Mesendoderm (in vitro differentiated cells): Measurements from ENCODE around the gene PCNX1.

ENCODE experiments used
- DNase-seq: peaks from one replicate; pipeline ENCODE4 v3.0.0; 2013
- H2AK5ac ChIP-seq: 2 replicates; pipeline ENCODE4 v1.6.1; 2013; ENCODE audit warnings: low read length, inconsistent platforms
- H2BK120ac ChIP-seq: 2 replicates; pipeline ENCODE4 v1.6.1; 2013; ENCODE audit warnings: low read depth, mild to moderate bottlenecking, low read length, moderate library complexity, mixed read lengths
- H2BK15ac ChIP-seq: replicated peaks from 2 replicates; pipeline ENCODE4 v1.6.1; 2013; ENCODE audit warnings: low read depth, mild to moderate bottlenecking, moderate library complexity
- H2BK5ac ChIP-seq: 2 replicates; pipeline ENCODE4 v1.6.1; 2013; ENCODE audit warnings: low read length, inconsistent platforms
- H3K18ac ChIP-seq: 2 replicates; pipeline ENCODE4 v1.6.1; 2013; ENCODE audit warnings: mild to moderate bottlenecking, low read length, mixed read lengths
- H3K23ac ChIP-seq: one replicate; pipeline ENCODE4 v1.6.1; 2013; ENCODE audit warnings: low read length
- H3K27ac ChIP-seq: 2 replicates; pipeline ENCODE4 v1.5.1; 2013; ENCODE audit warnings: low read depth, mild to moderate bottlenecking, inconsistent platforms, low read length, moderate library complexity
- H3K27me3 ChIP-seq: 2 replicates; pipeline ENCODE4 v1.6.1; 2013; ENCODE audit warnings: low read length, control low read depth, mild to moderate bottlenecking, inconsistent platforms; ENCODE audit not compliant: insufficient read depth, poor library complexity
- H3K36me3 ChIP-seq: 2 replicates; pipeline ENCODE4 v1.6.1; 2013; ENCODE audit warnings: low read length, inconsistent platforms; ENCODE audit not compliant: control insufficient read depth, insufficient read depth
- H3K4ac ChIP-seq: one replicate; pipeline ENCODE4 v1.6.1; 2013; ENCODE audit warnings: low read depth, mild to moderate bottlenecking, low read length, moderate library complexity
- H3K4me1 ChIP-seq: 2 replicates; pipeline ENCODE4 v1.6.1; 2013; ENCODE audit warnings: low read depth, low read length, inconsistent platforms; ENCODE audit not compliant: control insufficient read depth
- H3K4me2 ChIP-seq: 2 replicates; pipeline ENCODE4 v1.6.1; 2013; ENCODE audit warnings: low read length
- H3K4me3 ChIP-seq: 2 replicates; pipeline ENCODE4 v1.5.1; 2013; ENCODE audit warnings: mild to moderate bottlenecking, low read length
- H3K56ac ChIP-seq: one replicate; pipeline ENCODE4 v1.6.1; 2013; ENCODE audit warnings: low read length
- H3K79me1 ChIP-seq: 2 replicates; pipeline ENCODE4 v1.6.1; 2013; ENCODE audit warnings: low read length, inconsistent platforms
- H3K79me2 ChIP-seq: 2 replicates; pipeline ENCODE4 v1.6.1; 2013; ENCODE audit warnings: mild to moderate bottlenecking, low read length; ENCODE audit not compliant: control insufficient read depth, insufficient read depth
- H3K9ac ChIP-seq: 2 replicates; pipeline ENCODE4 v1.6.1; 2013; ENCODE audit warnings: low read length, inconsistent platforms
- H4K5ac ChIP-seq: one replicate; pipeline ENCODE4 v1.6.1; 2013; ENCODE audit warnings: low read length
- H4K8ac ChIP-seq: one replicate; pipeline ENCODE4 v1.6.1; 2013; ENCODE audit warnings: low read depth, mild to moderate bottlenecking, control low read depth, low read length, moderate library complexity
- WGBS: extraction: QIAGEN DNeasy Blood & Tissue Kit; methylation state at CpG from one replicate; pipeline ENCODE4 v1.1.7; 2013; ENCODE audit warnings: low lambda C conversion rate, missing lambda C conversion rate; ENCODE audit not compliant: insufficient coverage; ENCODE audit errors: extremely low coverage; 5-methylcytosine and 5-hydroxymethylcytosine counted together

The PCNX1 gene

GRCh38 chr14:70995211-70995610 lies 88.0 kb downstream of the PCNX1 start:
- no peak overlapping the region for H4K5ac ChIP-seq
- H3K79me2 ChIP-seq, result no peaks in the 10 kb centered on the region
- no peak for DNase-seq

GRCh38 chr14:70995671-70996070 lies 88.4 kb downstream of the PCNX1 start:
- WGBS, result no CpG with 5 or more reads among the region's 3 CpGs
- H3K4ac ChIP-seq, result no peak overlapping the region
- no peak overlapping the region for H3K18ac ChIP-seq
- no peak overlapping the region for H2BK120ac ChIP-seq
- DNase-seq, result peak; percentile 73
- H3K23ac ChIP-seq, result no peak overlapping the region
- H2AK5ac ChIP-seq, result no peak overlapping the region
- no peak overlapping the region for H3K4me2 ChIP-seq
- no peak overlapping the region for H3K56ac ChIP-seq
- H3K79me1 ChIP-seq, result no peaks in the 10 kb centered on the region
- H4K5ac ChIP-seq, result no peak overlapping the region
- H3K79me2 ChIP-seq, result no peaks in the 10 kb centered on the region
- no peak overlapping the region for H2BK15ac ChIP-seq
- no peak overlapping the region for H3K9ac ChIP-seq
- no peaks in the 10 kb centered on the region for H3K27me3 ChIP-seq
- no peak overlapping the region for H2BK5ac ChIP-seq
- H4K8ac ChIP-seq, result no peak overlapping the region
- H3K4me3 ChIP-seq, result no peak overlapping the region
- H3K4me1 ChIP-seq, result no peaks in the 10 kb centered on the region
- no peak overlapping the region for H3K27ac ChIP-seq
- no peaks in the 10 kb centered on the region for H3K36me3 ChIP-seq

More at GRCh38 chr14:70995211-70995610, 88.0 kb downstream of the PCNX1 start:
- Histone ChIP-seq H3K18ac (no peak overlapping the region), H3K4me2 (no peak overlapping the region), H3K4ac (no peak overlapping the region), H2BK120ac (no peak overlapping the region), H2BK5ac (no peak overlapping the region), H3K4me1 (no peaks in the 10 kb centered on the region), H3K36me3 (no peaks in the 10 kb centered on the region), H4K8ac (no peak overlapping the region), H3K27me3 (no peaks in the 10 kb centered on the region), H2BK15ac (no peak overlapping the region), H3K4me3 (no peak overlapping the region), H2AK5ac (no peak overlapping the region), H3K79me1 (no peaks in the 10 kb centered on the region), H3K9ac (no peak overlapping the region), H3K56ac (no peak overlapping the region), H3K23ac (no peak overlapping the region), H3K27ac (no peak overlapping the region)
- no CpG with 5 or more reads among the region's 1 CpG for WGBS

- Histone ChIP-seq H3K36me3 (no peaks in the 10 kb centered on the region), H2AK5ac (no peak overlapping the region), H3K4me2 (no peak overlapping the region), H3K56ac (no peak overlapping the region), H3K27ac (no peak overlapping the region), H4K8ac (no peak overlapping the region), H2BK15ac (no peak overlapping the region), H3K79me2 (no peaks in the 10 kb centered on the region), H3K27me3 (no peaks in the 10 kb centered on the region), H3K4ac (no peak overlapping the region), H2BK120ac (no peak overlapping the region), H3K23ac (no peak overlapping the region), H3K18ac (no peak overlapping the region), H3K4me3 (no peak overlapping the region), H2BK5ac (no peak overlapping the region), H3K79me1 (peaks cover under 1% of the 10 kb centered on the region), H4K5ac (no peak overlapping the region), H3K4me1 (no peaks in the 10 kb centered on the region), H3K9ac (no peak overlapping the region)
- WGBS, result no CpG with 5 or more reads among the region's 1 CpG
- no peak for DNase-seq
These were observed 91.9 kb downstream of the PCNX1 start for GRCh38 chr14:70999117-70999516.

GRCh38 chr14:71000091-71000490 lies 92.8 kb downstream of the PCNX1 start:
- WGBS, result no CpG with 5 or more reads among the region's 2 CpGs
- Histone ChIP-seq H3K79me1 (peaks cover 1% of the 10 kb centered on the region), H2BK120ac (no peak overlapping the region), H3K27ac (no peak overlapping the region), H3K23ac (no peak overlapping the region), H3K27me3 (no peaks in the 10 kb centered on the region), H3K4ac (no peak overlapping the region), H3K4me2 (no peak overlapping the region), H3K9ac (no peak overlapping the region), H4K5ac (no peak overlapping the region), H3K36me3 (no peaks in the 10 kb centered on the region), H3K4me3 (no peak overlapping the region), H2AK5ac (no peak overlapping the region), H2BK15ac (no peak overlapping the region), H3K18ac (no peak overlapping the region), H2BK5ac (no peak overlapping the region), H3K4me1 (no peaks in the 10 kb centered on the region), H3K79me2 (no peaks in the 10 kb centered on the region), H4K8ac (no peak overlapping the region), H3K56ac (no peak overlapping the region)
- no peak for DNase-seq

GRCh38 chr14:71001742-71002141 lies 94.5 kb downstream of the PCNX1 start:
- H4K5ac ChIP-seq, result no peak overlapping the region
- H4K8ac ChIP-seq, result no peak overlapping the region
- no peak overlapping the region for H2BK5ac ChIP-seq
- H3K56ac ChIP-seq, result no peak overlapping the region
- no peak overlapping the region for H2BK120ac ChIP-seq
- no peak overlapping the region for H3K23ac ChIP-seq
- no peaks in the 10 kb centered on the region for H3K79me2 ChIP-seq
- no peak overlapping the region for H3K27ac ChIP-seq
- no peak overlapping the region for H3K4ac ChIP-seq
- WGBS, result no CpG with 5 or more reads among the region's 5 CpGs
- no peak overlapping the region for H3K4me2 ChIP-seq
- no peaks in the 10 kb centered on the region for H3K4me1 ChIP-seq
- no peak overlapping the region for H3K9ac ChIP-seq
- no peaks in the 10 kb centered on the region for H3K27me3 ChIP-seq
- no peak overlapping the region for H3K4me3 ChIP-seq
- H3K79me1 ChIP-seq, result peaks cover 1% of the 10 kb centered on the region
- no peak overlapping the region for H3K18ac ChIP-seq
- peak; percentile 19 for DNase-seq
- H2AK5ac ChIP-seq, result no peak overlapping the region
- no peaks in the 10 kb centered on the region for H3K36me3 ChIP-seq
- no peak overlapping the region for H2BK15ac ChIP-seq

- Histone ChIP-seq H3K4me2 (no peak overlapping the region), H2AK5ac (no peak overlapping the region), H3K4ac (no peak overlapping the region), H3K36me3 (no peaks in the 10 kb centered on the region), H3K9ac (no peak overlapping the region), H3K27me3 (no peaks in the 10 kb centered on the region), H4K5ac (no peak overlapping the region), H4K8ac (no peak overlapping the region), H3K79me2 (no peaks in the 10 kb centered on the region), H3K4me3 (no peak overlapping the region), H2BK120ac (no peak overlapping the region), H3K23ac (no peak overlapping the region), H3K27ac (no peak overlapping the region), H2BK15ac (no peak overlapping the region), H2BK5ac (no peak overlapping the region), H3K4me1 (no peaks in the 10 kb centered on the region), H3K18ac (no peak overlapping the region), H3K56ac (no peak overlapping the region), H3K79me1 (peaks cover 1% of the 10 kb centered on the region)
- DNase-seq, result no peak
- no CpG with 5 or more reads among the region's 13 CpGs for WGBS
These were observed 95.9 kb downstream of the PCNX1 start for GRCh38 chr14:71003156-71003555.
